GM19455 (cell line): ENCODE measurements around the gene FAM171A1.
"Not testable (repeated sequence)": the region's sequence is repeated elsewhere in the genome, so short reads cannot be mapped to it uniquely, and the experiment has no call there.

Source experiments
- ATAC-seq: cut with Tn5 transposase; IDR thresholded peaks from one replicate; pipeline ENCODE4 v1.9.1; 2021; ENCODE audit not compliant: unreplicated experiment

FAM171A1 gene

DNA sequence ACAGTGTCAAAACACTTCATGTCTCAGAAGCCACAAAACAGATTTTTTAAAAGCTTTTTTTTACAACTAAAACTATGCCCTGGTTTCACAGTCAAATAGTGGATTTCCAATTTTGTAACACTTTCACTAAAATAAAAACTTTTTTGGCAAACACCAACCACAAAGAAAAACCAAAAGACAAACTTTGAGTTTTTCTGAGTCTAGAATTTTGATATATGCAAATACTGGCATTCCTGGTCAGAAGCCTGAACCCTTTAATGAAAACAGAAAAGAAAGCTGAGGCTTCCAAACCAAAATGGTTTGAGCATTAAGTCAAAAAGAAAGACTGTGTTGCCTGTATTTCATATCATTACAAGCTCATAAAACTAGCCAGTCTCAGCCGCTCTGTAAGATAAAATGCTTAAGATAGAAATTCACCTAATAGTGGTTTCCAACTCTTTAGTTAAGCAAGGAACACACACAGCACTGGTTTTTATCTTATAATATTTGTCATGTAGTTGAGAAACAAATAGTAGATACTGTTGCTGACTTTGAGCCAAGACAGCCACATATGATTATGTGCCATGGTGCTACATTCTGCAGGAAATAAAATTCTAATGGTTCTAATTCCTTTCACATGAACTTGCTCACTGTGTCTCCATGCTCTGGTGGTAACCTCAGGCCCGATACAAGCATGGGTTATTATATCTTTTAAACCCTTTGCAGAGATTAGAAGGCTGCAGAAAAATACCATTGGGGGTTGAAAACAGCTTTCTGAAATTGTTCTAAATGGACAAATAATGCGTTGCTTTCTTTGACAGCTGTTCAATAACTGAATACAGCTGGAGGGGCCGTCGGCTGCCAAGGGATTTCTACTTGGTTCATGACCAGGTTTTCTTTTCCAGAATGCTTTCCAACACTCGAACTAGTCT, 49.4 kb downstream of the FAM171A1 start:
- ATAC-seq, result no peak

DNA sequence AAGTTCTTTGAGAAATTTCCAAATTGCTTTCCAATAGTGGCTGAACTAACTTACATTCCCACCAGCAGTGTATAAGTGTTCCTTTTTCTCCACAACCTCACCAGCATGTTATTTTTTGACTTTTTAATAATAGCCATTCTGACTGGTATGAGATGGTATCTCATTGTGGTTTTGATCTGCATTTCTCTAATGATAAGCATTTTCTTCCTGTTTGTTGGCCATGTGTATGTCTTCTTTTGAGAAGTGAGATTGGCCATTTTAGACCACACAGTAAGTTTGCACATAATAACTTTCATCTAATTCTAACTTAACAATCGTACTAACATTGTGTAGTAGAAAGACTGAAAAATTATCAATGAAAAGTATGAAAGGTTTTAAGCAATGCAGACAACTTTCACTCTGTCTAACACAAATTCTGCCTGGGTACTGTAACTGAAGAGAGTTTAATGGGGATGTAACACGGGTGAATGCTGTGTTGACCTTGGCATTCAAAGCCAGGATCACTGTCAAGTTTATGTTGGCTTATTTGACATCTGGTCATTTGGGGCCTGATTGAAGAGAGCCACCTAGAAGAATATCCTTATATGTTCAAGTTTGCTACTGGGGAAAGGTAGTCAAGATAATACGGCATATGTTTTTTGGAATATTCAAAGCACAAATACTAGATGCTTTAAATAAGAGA, 50.4 kb downstream of the FAM171A1 start:
- ATAC-seq, result no peak

DNA sequence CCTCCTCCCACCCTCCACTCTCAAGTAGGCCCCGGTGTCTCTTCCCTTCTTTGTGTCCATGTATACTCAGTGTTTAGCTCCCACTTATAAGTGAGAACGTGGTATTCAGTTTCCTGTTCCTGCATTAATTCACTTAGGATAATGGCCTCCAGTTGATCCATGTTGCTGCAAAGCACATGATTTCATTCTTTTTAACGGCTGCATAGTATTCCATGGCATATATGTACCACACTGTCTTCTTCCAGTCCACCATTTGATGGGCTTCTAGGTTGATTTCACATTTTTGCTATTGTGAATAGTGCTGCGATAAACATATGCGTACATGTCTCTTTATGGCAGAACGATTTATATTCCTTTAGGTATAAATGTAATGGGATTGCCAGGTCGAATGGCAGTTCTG, 51.0 kb downstream of the FAM171A1 start:
- no peak for ATAC-seq

GRCh38 chr10:15316871-15317464, 54.1 kb downstream of the FAM171A1 start:
- ATAC-seq, result no peak

- ATAC-seq, result no peak
These were observed 54.9 kb downstream of the FAM171A1 start for GRCh38 chr10:15316145-15316544.

DNA sequence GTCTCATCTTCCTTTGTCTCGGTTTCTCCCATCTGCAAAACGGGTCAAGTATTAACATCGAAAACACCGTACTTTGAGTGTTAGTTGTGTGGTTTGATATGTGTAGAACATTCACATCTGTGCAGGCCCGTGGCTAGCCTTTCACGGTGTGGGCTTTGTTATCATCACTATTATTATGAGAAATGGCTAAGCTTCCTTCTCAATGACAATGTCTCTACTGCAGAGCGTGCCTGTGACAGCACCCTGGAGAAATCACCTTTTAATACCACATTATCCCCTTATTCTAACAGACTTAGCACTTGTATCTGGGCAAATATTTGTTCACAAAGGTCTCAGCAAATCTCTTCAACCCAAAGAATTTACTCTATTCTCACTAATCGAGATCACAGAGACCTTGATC, 55.8 kb downstream of the FAM171A1 start:
- no peak for ATAC-seq

DNA sequence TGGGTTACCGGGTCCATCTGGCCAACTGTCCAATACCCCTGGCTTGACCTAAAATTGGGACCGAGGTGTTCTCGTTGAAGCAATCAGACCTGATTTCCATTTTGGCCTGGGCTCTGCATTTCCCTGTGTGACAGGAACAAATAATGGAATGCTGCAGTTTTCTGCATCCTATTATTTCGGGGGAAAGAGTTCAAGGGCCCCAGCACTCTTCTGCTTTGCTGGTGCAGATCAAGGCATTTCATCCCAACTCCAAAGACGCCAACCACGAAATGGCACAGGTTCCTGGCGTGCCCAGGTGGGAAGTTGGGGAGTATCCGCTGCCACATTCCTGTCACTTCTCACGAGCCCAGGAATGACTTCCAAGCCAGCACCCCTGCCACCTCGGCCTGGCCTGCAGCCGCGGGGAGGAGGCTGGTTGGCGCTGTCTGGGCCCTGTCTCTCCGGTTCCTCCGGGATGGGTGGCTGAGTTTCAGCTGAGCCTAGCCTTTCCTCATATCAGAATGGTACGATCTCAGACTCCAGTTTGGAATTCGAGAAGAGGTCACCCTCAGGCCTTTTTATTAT, 56.5 kb downstream of the FAM171A1 start:
- no peak for ATAC-seq

- ATAC-seq, result no peak
These were observed 57.2 kb downstream of the FAM171A1 start for GRCh38 chr10:15313843-15314242.

GRCh38 chr10:15313047-15313446, 58.0 kb downstream of the FAM171A1 start:
- no peak for ATAC-seq

- ATAC-seq, result no peak
These were observed 59.4 kb downstream of the FAM171A1 start for GRCh38 chr10:15311569-15312280.

DNA sequence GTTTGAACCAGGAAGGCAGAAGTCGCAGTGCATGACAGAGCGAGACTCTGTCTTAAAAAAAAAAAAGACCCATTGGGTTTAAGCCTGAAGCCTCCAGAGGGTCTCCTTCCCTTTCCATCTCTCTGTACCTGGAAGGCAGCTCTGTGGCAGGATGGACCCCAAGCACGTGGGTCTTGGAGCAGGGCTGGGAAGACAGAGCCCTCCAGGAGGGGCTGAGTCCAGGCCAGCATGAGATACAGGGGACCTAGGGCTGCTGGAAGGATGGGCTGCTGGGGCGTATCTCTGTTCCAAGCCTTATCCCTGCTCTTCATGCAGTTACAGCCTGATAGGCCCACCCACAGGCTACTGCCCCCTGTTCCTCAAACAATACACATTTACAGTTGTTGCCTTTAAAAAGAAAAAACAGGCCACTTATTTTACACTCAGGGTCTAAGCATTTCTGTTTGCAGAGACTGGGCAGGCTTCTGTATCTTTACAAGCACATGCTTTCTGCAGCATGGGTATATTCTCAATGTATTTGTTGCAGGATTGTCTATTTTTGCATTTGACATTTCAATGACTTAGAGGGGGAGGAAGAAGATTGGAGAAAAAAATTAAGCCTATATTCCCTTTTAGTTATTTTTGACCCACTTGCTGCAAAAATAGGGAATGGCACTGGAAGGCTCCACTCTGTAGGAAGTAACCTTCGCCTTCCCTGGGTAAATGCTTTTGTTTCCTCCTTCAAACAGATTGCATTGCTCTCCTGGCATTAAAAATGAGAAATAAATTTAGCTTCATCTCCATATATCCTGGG, 60.1 kb downstream of the FAM171A1 start:
- no peak for ATAC-seq

- no peak for ATAC-seq
These were observed 61.9 kb downstream of the FAM171A1 start for GRCh38 chr10:15309221-15309620.

- ATAC-seq, result no peak
These were observed 64.3 kb downstream of the FAM171A1 start for GRCh38 chr10:15306735-15307280.

DNA sequence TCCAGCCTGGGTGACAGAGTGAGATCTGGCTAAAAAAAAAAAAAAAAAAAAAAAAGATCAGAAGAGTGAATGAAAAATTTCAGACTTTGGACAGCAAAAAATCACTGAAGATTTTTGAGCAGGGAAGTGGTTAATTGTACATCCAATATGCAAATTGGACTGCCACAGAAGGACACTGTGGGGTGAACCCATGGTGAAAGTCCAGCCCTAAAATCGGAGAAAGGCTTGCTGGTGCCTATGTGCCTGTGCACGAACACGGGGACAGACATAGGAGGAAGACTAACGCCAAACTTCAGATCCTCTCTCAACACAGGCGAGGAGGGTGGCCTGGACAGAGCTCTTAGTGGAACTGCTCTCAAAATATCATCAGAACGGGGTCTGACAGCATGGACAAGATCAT, 65.5 kb downstream of the FAM171A1 start:
- ATAC-seq, result no peak

GRCh38 chr10:15305161-15305560, 65.9 kb downstream of the FAM171A1 start:
- ATAC-seq, result no peak

GRCh38 chr10:15302188-15302956, 68.7 kb downstream of the FAM171A1 start:
- not testable (repeated sequence) for ATAC-seq

GRCh38 chr10:15300697-15301096, 70.4 kb downstream of the FAM171A1 start:
- no peak for ATAC-seq

DNA sequence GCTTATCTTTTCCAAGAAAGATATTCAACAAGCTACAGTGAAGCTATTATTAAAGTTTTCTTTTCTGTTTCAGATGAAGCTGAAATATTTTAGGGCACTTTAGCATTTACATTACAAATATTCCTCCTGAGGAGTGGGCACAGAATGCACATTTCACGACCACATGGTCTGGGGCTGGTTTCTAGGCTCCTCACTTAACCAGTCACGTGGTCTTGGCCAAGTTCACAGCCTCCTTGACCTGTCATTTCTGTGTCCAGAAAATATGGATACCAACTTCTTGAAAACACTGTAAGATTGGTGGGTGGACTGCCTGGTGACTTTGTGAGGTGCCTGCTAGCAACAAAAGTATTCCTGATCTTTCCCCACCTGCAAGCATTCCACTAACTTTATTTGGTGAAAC, 70.9 kb downstream of the FAM171A1 start:
- no peak for ATAC-seq

GRCh38 chr10:15296701-15297100, 74.4 kb downstream of the FAM171A1 start:
- ATAC-seq, result no peak
